Esophagus squamous epithelium (tissue), 5 donors: ENCODE measurements around the gene PEG3. TPM values are rescaled to one million over a fixed set of nuclear protein-coding genes. Genes with fewer than 3 reads are reported as not detected.

Source experiments
- DNase-seq: peaks from one replicate; lab custom pipeline; 2025; lab: John Stamatoyannopoulos, UW
- H3K27ac ChIP-seq, 4 donors: fragments of 200-600 bp; sonication (generic); one replicate each; pipeline ENCODE4 v1.5.1; 2016 to 2019; ENCODE audit warnings: mild to moderate bottlenecking in 1 of 4
- H3K27me3 ChIP-seq, 4 donors: fragments of 200-600 bp; sonication (generic); 1 replicate in 3 of 4; 2 replicates in 1 of 4; pipeline versions ENCODE4 v1.5.1 to v1.6.0; 2017 to 2021; ENCODE audit warnings: antibody characterized with exemption in 1 of 4
- H3K36me3 ChIP-seq, 3 donors: fragments of 200-600 bp; sonication (generic); one replicate each; pipeline ENCODE4 v1.5.1; 2016 to 2019
- H3K4me1 ChIP-seq, 3 donors: fragments of 200-600 bp; sonication (generic); one replicate each; pipeline ENCODE4 v1.5.1; 2017 to 2019
- H3K4me3 ChIP-seq, 4 donors: fragments of 200-600 bp; sonication (generic); 1 replicate in 3 of 4; 2 replicates in 1 of 4; pipeline ENCODE4 v1.5.1; 2016 to 2019; ENCODE audit warnings: mild to moderate bottlenecking in 2 of 4, moderate library complexity in 1 of 4
- H3K9me3 ChIP-seq, 3 donors: fragments of 200-600 bp; sonication (generic); one replicate each; pipeline ENCODE4 v1.5.1; 2016 to 2019
- CTCF ChIP-seq, 6 experiments: fragments of 450-650 bp in 4 of 6; fragments of 200-600 bp in 2 of 6; sonication (generic) in 2 of 6; IDR thresholded peaks; one replicate each; pipeline ENCODE4 v1.5.1; 2016 to 2019; ENCODE audit warnings: antibody characterized with exemption in 6 of 6, mild to moderate bottlenecking in 4 of 6, moderate library complexity in 4 of 6
- POLR2A ChIP-seq, 4 donors: fragments of 450-650 bp; IDR thresholded peaks; one replicate each; pipeline ENCODE4 v1.6.1; 2017; ENCODE audit warnings: antibody characterized with exemption in 4 of 4, mild to moderate bottlenecking in 4 of 4, moderate library complexity in 3 of 4
- WGBS, 2 donors: methylation state at CpG; one replicate each; pipeline ENCODE4 v1.1.5; 2018; 5-methylcytosine and 5-hydroxymethylcytosine counted together
- intact Hi-C: fragments of 100-400 bp; cut with DNase I; formaldehyde crosslinking; loops from one replicate; pipeline ENCODE4 v1.15.0; 2022
- total RNA-seq, 4 donors: library from RNA; depleted of rRNA; stranded (reverse); fragments of >200 nt; gene quantifications; one replicate each; pipeline ENCODE4 v1.1.0, GENCODE V29; 2016
- donor health status: DM: yes; HTN: yes; CAD: no.

The PEG3 gene
- total RNA-seq, 4 donors from 2014 or later, result 0.57 to 4.0 (median 1.9) TPM

GRCh38 chr19:56875717-56876116, 35.2 kb upstream of the PEG3 start:
- Histone ChIP-seq H3K27ac (no peak overlapping the region), H3K4me3 (no peak overlapping the region), H3K9me3 (peaks cover 0 to 51% (median 0%) of the 10 kb centered on the region in 3 donors), H3K27me3 (no peaks in the 10 kb centered on the region), H3K36me3 (no peaks in the 10 kb centered on the region), H3K4me1 (no peaks in the 10 kb centered on the region)
- intact Hi-C loops, result no loop called here
- 64% methylated on average over 3 of the region's 3 CpGs for WGBS, 2 donors
- no peak for TF ChIP-seq CTCF (IDR thresholded peaks at IDR 0.05)
- DNase-seq, result no peak

GRCh38 chr19:56874530-56874929, 34.0 kb upstream of the PEG3 start:
- Histone ChIP-seq H3K36me3 (no peaks in the 10 kb centered on the region), H3K27me3 (no peaks in the 10 kb centered on the region), H3K4me1 (no peaks in the 10 kb centered on the region), H3K27ac (no peak overlapping the region), H3K9me3 (peaks cover 0 to 44% (median 0%) of the 10 kb centered on the region in 3 donors), H3K4me3 (no peak overlapping the region)
- intact Hi-C loops, result no loop called here
- TF ChIP-seq CTCF (IDR thresholded peaks at IDR 0.05) (no peak), POLR2A (IDR thresholded peaks at IDR 0.05) (no peak)
- no peak for DNase-seq
- 85 to 89% methylated on average over 4 of the region's 4 CpGs for WGBS, 2 donors

GRCh38 chr19:56873493-56873892, 33.0 kb upstream of the PEG3 start:
- no peak for TF ChIP-seq POLR2A (IDR thresholded peaks at IDR 0.05)
- no peak for TF ChIP-seq CTCF (IDR thresholded peaks at IDR 0.05)
- no peaks in the 10 kb centered on the region for H3K27me3 ChIP-seq
- H3K36me3 ChIP-seq, result no peaks in the 10 kb centered on the region
- no peak overlapping the region for H3K27ac ChIP-seq
- intact Hi-C loops, result no loop called here
- DNase-seq, result no peak
- no peak overlapping the region for H3K4me3 ChIP-seq
- H3K9me3 ChIP-seq, result peaks cover 0 to 44% (median 0%) of the 10 kb centered on the region in 3 donors
- WGBS, 2 donors, result 40 to 52% methylated on average over 1 to 5 of the region's 5 CpGs
- H3K4me1 ChIP-seq, result no peaks in the 10 kb centered on the region

- Histone ChIP-seq H3K4me3 (no peak overlapping the region), H3K27ac (no peak overlapping the region), H3K27me3 (no peaks in the 10 kb centered on the region), H3K4me1 (no peaks in the 10 kb centered on the region), H3K9me3 (peaks cover 0 to 10% (median 0%) of the 10 kb centered on the region in 3 donors), H3K36me3 (no peaks in the 10 kb centered on the region)
- 70 to 72% methylated on average over 8 of the region's 8 CpGs for WGBS, 2 donors
- TF ChIP-seq POLR2A (IDR thresholded peaks at IDR 0.05) (no peak), CTCF (IDR thresholded peaks at IDR 0.05) (no peak)
- intact Hi-C loops, result no loop called here
- DNase-seq, result no peak
Observed at GRCh38 chr19:56869886-56870285, 29.4 kb upstream of the PEG3 start.

- WGBS, 2 donors, result 89 to 90% methylated on average over 1 of the region's 1 CpG
- TF ChIP-seq POLR2A (IDR thresholded peaks at IDR 0.05) (no peak), CTCF (IDR thresholded peaks at IDR 0.05) (no peak)
- Histone ChIP-seq H3K36me3 (no peaks in the 10 kb centered on the region), H3K4me3 (no peak overlapping the region), H3K9me3 (peaks cover 0 to 12% (median 0%) of the 10 kb centered on the region in 3 donors), H3K27me3 (no peaks in the 10 kb centered on the region), H3K4me1 (no peaks in the 10 kb centered on the region), H3K27ac (no peak overlapping the region)
- no peak for DNase-seq
- intact Hi-C loops, result no loop called here
Observed at GRCh38 chr19:56868446-56868845, 27.9 kb upstream of the PEG3 start.
